ENCODE data around the gene MAEA.

MAEA gene

GRCh38 chr4:1242506-1243450, 46.9 kb upstream of the MAEA start:
- in situ Hi-C loops (cut with MboI; ENCODE audit: low pct_unique_long_range_greater_than_20kb, low sequenced_read_pairs, unreplicated experiment), result no loop called here
- TF ChIP-seq CTCF (IDR thresholded peaks at IDR 0.05; ENCODE audit: extremely low read depth, insufficient read depth, missing control alignments), result no peak
- DNase-seq (ENCODE audit: low spot score), result peak; percentile 25

- in situ Hi-C loops (cut with MboI; ENCODE audit: low pct_unique_long_range_greater_than_20kb, low sequenced_read_pairs, unreplicated experiment), result no loop called here
- peak; percentile 32 for TF ChIP-seq CTCF (IDR thresholded peaks at IDR 0.05; ENCODE audit: extremely low read depth, insufficient read depth, missing control alignments)
- DNase-seq (ENCODE audit: low spot score), result no peak
Observed at GRCh38 chr4:1243451-1244080, 46.1 kb upstream of the MAEA start.

GRCh38 chr4:1244081-1244977, 45.4 kb upstream of the MAEA start:
- DNase-seq (ENCODE audit: low spot score), result no peak
- in situ Hi-C loops (cut with MboI; ENCODE audit: low pct_unique_long_range_greater_than_20kb, low sequenced_read_pairs, unreplicated experiment), result no loop called here
- TF ChIP-seq CTCF (IDR thresholded peaks at IDR 0.05; ENCODE audit: extremely low read depth, insufficient read depth, missing control alignments), result no peak

- no peak for TF ChIP-seq CTCF (IDR thresholded peaks at IDR 0.05; ENCODE audit: extremely low read depth, insufficient read depth, missing control alignments)
- DNase-seq (ENCODE audit: low spot score), result no peak
- in situ Hi-C loops (cut with MboI; ENCODE audit: low pct_unique_long_range_greater_than_20kb, low sequenced_read_pairs, unreplicated experiment), result no loop called here
Observed at GRCh38 chr4:1244978-1245471, 44.7 kb upstream of the MAEA start.

- no peak for TF ChIP-seq CTCF (IDR thresholded peaks at IDR 0.05; ENCODE audit: extremely low read depth, insufficient read depth, missing control alignments)
- in situ Hi-C loops (cut with MboI; ENCODE audit: low pct_unique_long_range_greater_than_20kb, low sequenced_read_pairs, unreplicated experiment), result no loop called here
- peak; percentile 28 for DNase-seq (ENCODE audit: low spot score)
Observed at GRCh38 chr4:1245481-1246051, 44.1 kb upstream of the MAEA start.

Measured in GM13977 (cell line).